HG02870 (cell line): ENCODE results near the gene TMOD4.

Source experiments
- ATAC-seq: cut with Tn5 transposase; IDR thresholded peaks from one replicate; pipeline ENCODE4 v1.9.1; 2021; ENCODE audit warnings: mild to moderate bottlenecking, moderate library complexity; ENCODE audit not compliant: unreplicated experiment

TMOD4 gene

GRCh38 chr1:151176514-151177045 lies 799 bp upstream of the TMOD4 start:
- ATAC-seq: no peak

GRCh38 chr1:151175041-151175741 lies 590 bp downstream of the TMOD4 start:
- ATAC-seq: no peak

GRCh38 chr1:151171190-151171589 lies 4.6 kb downstream of the TMOD4 start:
- no peak for ATAC-seq

- no peak for ATAC-seq
Measured at GRCh38 chr1:151167116-151167515, 8.7 kb downstream of the TMOD4 start.

- ATAC-seq: no peak
Measured at GRCh38 chr1:151166505-151166956, 9.2 kb downstream of the TMOD4 start.

- ATAC-seq: peak; percentile 78
Measured at GRCh38 chr1:151165738-151166504, 9.9 kb downstream of the TMOD4 start, which contains the start of the genes LYSMD1 and SCNM1. Gene LYSMD1, minus strand, starts transcription at chr1:151165902. Its CDS starts 644 bp downstream, at chr1:151165258. Gene SCNM1, plus strand, starts transcription at chr1:151166144. Its CDS starts 9 bp downstream, at chr1:151166153.

GRCh38 chr1:151165281-151165737 lies 10.5 kb downstream of the TMOD4 start:
- ATAC-seq: peak; percentile 13

GRCh38 chr1:151164732-151165280 lies 11.0 kb downstream of the TMOD4 start:
- ATAC-seq: no peak

GRCh38 chr1:151159373-151159772 lies 16.4 kb downstream of the TMOD4 start:
- ATAC-seq: no peak

GRCh38 chr1:151158751-151159251 lies 17.0 kb downstream of the TMOD4 start:
- ATAC-seq: no peak

- no peak for ATAC-seq
Measured at GRCh38 chr1:151158326-151158725, 17.5 kb downstream of the TMOD4 start.

- ATAC-seq: no peak
Measured at GRCh38 chr1:151157067-151157531, 18.7 kb downstream of the TMOD4 start.

- ATAC-seq: peak; percentile 47
Measured at GRCh38 chr1:151156515-151156819, 19.3 kb downstream of the TMOD4 start, which contains the start of gene TNFAIP8L2. Gene TNFAIP8L2, plus strand, starts transcription at chr1:151156649. Its CDS starts 2,049 bp downstream, at chr1:151158698.

GRCh38 chr1:151147665-151148064 lies 28.1 kb downstream of the TMOD4 start:
- ATAC-seq: no peak

GRCh38 chr1:151147132-151147503 lies 28.7 kb downstream of the TMOD4 start:
- ATAC-seq: no peak

GRCh38 chr1:151146412-151147131 lies 29.2 kb downstream of the TMOD4 start, which contains the start of gene SEMA6C:
Gene SEMA6C, minus strand, starts transcription at chr1:151146631. Its CDS starts 4,010 bp downstream, at chr1:151142621.
- peak; percentile 98 for ATAC-seq

- ATAC-seq: no peak
Measured at GRCh38 chr1:151146072-151146411, 29.7 kb downstream of the TMOD4 start.

GRCh38 chr1:151145304-151146071 lies 30.3 kb downstream of the TMOD4 start:
- ATAC-seq: no peak

- no peak for ATAC-seq
Measured at GRCh38 chr1:151144474-151145303, 31.1 kb downstream of the TMOD4 start.
